Osteoblast (primary cell): ENCODE measurements around the gene BCL6B. TPM values are rescaled to one million over a fixed set of nuclear protein-coding genes. Genes with fewer than 3 reads are reported as not detected.
A peak's percentile ranks its signal among the peaks of the same experiment; 100 is the strongest.

Source experiments
- DNase-seq: peaks from one replicate; pipeline ENCODE4 v3.0.0; 2011; ENCODE audit warnings: low spot score, mixed read lengths; ENCODE audit not compliant: insufficient read length; ENCODE audit errors: missing footprints
- H2AFZ ChIP-seq: 2 replicates; pipeline ENCODE4 v1.6.0; 2011; ENCODE audit warnings: mild to moderate bottlenecking, low read length
- H3K27ac ChIP-seq: 2 replicates; pipeline ENCODE4 v1.5.1; 2011; ENCODE audit warnings: mild to moderate bottlenecking, low read depth, low read length, moderate library complexity
- H3K27me3 ChIP-seq: 2 replicates; pipeline ENCODE4 v1.6.0; 2012; ENCODE audit warnings: mild to moderate bottlenecking, control low read depth, inconsistent platforms, low read length, moderate library complexity; ENCODE audit not compliant: insufficient read depth
- H3K36me3 ChIP-seq: 2 replicates; pipeline ENCODE4 v1.5.1; 2011; ENCODE audit warnings: mild to moderate bottlenecking, low read length, control low read depth, moderate library complexity; ENCODE audit not compliant: insufficient read depth
- H3K4me1 ChIP-seq: 2 replicates; pipeline ENCODE4 v1.5.1; 2011; ENCODE audit warnings: mild to moderate bottlenecking, low read length, control low read depth, moderate library complexity; ENCODE audit not compliant: insufficient read depth
- H3K4me2 ChIP-seq: 2 replicates; pipeline ENCODE4 v1.6.0; 2011; ENCODE audit warnings: mild to moderate bottlenecking, low read length; ENCODE audit not compliant: insufficient read depth
- H3K4me3 ChIP-seq: fragments of 200-600 bp; sonication (generic); 3 replicates; pipeline ENCODE4 v1.5.1; 2012; ENCODE audit warnings: mild to moderate bottlenecking, low read length, inconsistent platforms; ENCODE audit not compliant: insufficient read depth
- H3K79me2 ChIP-seq: 2 replicates; pipeline ENCODE4 v1.6.0; 2012; ENCODE audit warnings: mild to moderate bottlenecking, low read length, control low read depth, inconsistent platforms; ENCODE audit not compliant: insufficient read depth
- H3K9me3 ChIP-seq: 2 replicates; pipeline ENCODE4 v1.5.1; 2011; ENCODE audit warnings: low read depth, low read length, control low read depth
- H4K20me1 ChIP-seq: 2 replicates; pipeline ENCODE4 v1.6.0; 2012; ENCODE audit warnings: mild to moderate bottlenecking, low read length, control low read depth; ENCODE audit not compliant: insufficient read depth
- total RNA-seq: library from RNA; depleted of rRNA; stranded (reverse); fragments of >200 nt; gene quantifications from 2 replicates; pipeline ENCODE4 v1.2.3, GENCODE V29; 2012
- TF ChIP-seq, protein P1 (sequence below): IDR thresholded peaks from 2 replicates; pipeline ENCODE4 v1.5.1; 2011; ENCODE audit warnings: mild to moderate bottlenecking, low read depth, low read length, moderate library complexity; ENCODE audit errors: extremely low read depth

BCL6B gene
- total RNA-seq, 1 donor = not detected

DNA sequence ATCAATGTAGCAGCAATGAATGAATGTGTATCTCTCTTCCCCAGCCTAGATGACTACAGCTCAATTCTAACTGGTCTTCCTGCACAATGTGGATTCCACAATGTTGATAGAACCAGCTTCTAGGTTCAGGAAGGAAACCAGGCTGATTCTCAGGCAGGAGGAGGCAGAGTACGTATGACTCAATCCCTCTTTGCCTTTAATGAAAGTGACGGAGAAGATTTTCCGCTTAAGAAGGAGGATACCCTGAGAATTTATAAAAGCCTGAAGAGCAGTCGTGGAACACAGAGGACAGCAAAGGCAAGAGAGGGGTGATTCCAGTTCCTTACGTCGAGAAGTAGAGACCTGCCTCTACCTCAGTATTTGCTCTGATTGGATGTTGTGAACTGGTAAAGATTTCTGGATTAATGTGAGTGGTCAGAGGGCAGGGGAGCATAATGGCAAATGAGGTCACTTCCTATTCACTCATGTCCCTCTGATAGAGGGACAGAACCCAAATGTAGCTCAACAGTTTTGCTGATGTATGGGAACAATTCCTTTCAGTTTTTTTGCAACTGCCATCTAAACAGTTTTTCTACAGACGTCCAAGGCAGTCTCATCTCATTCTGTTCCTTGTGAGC is 36.1 kb downstream of the BCL6B start:
- no peak overlapping the region for H3K27ac ChIP-seq
- DNase-seq = peak; percentile 49
- H3K79me2 ChIP-seq = no peaks in the 10 kb centered on the region
- no peaks in the 10 kb centered on the region for H3K9me3 ChIP-seq
- H3K4me3 ChIP-seq = no peak overlapping the region
- peaks cover 18% of the 10 kb centered on the region for H3K4me1 ChIP-seq
- no peak overlapping the region for H3K4me2 ChIP-seq
- H2AFZ ChIP-seq = no peak overlapping the region
- H4K20me1 ChIP-seq = no peaks in the 10 kb centered on the region
- no peaks in the 10 kb centered on the region for H3K36me3 ChIP-seq
- H3K27me3 ChIP-seq = peaks cover 11% of the 10 kb centered on the region
- TF ChIP-seq, protein P1, sequence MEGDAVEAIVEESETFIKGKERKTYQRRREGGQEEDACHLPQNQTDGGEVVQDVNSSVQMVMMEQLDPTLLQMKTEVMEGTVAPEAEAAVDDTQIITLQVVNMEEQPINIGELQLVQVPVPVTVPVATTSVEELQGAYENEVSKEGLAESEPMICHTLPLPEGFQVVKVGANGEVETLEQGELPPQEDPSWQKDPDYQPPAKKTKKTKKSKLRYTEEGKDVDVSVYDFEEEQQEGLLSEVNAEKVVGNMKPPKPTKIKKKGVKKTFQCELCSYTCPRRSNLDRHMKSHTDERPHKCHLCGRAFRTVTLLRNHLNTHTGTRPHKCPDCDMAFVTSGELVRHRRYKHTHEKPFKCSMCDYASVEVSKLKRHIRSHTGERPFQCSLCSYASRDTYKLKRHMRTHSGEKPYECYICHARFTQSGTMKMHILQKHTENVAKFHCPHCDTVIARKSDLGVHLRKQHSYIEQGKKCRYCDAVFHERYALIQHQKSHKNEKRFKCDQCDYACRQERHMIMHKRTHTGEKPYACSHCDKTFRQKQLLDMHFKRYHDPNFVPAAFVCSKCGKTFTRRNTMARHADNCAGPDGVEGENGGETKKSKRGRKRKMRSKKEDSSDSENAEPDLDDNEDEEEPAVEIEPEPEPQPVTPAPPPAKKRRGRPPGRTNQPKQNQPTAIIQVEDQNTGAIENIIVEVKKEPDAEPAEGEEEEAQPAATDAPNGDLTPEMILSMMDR = no peak

GRCh38 chr17:7060165-7060891 is 37.5 kb downstream of the BCL6B start:
- Histone ChIP-seq H3K27ac (no peak overlapping the region), H4K20me1 (no peaks in the 10 kb centered on the region), H3K79me2 (no peaks in the 10 kb centered on the region), H3K27me3 (peaks cover 9% of the 10 kb centered on the region), H3K36me3 (no peaks in the 10 kb centered on the region), H2AFZ (no peak overlapping the region), H3K4me2 (peak overlapping the region; percentile 62), H3K9me3 (no peaks in the 10 kb centered on the region), H3K4me3 (no peak overlapping the region), H3K4me1 (peaks cover 18% of the 10 kb centered on the region)
- TF ChIP-seq, protein P1 = no peak
- peak; percentile 84 for DNase-seq

DNA sequence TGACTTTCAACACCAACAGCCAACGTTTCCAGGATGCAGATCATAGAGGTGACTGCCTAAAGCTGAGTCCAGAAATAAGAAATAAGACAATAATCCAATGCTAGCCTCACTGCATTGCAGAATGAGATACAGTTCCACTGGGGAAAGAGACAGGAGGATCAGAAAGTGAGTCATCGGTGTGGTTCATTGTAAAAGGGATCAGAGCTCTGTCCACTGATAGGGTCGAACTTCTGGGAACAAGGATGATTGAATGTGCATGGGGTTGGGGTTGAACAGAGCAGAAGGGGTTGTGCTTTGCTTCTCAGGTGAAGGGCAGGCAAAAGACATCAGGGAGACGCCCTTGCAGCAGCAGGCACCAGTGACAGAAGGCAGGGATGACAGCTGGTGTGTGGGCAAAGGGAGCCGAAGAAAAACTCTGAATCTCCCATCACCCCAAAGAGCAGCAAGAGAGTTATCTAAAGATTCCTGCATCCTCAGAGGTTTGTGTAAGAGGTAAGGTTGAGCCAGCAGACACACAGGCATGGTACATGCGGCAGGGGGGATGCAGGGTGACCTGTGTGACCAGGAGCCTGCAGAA is 40.8 kb downstream of the BCL6B start:
- H3K9me3 ChIP-seq = peaks cover 4% of the 10 kb centered on the region
- H2AFZ ChIP-seq = no peak overlapping the region
- TF ChIP-seq, protein P1 = no peak
- peaks cover 16% of the 10 kb centered on the region for H3K27me3 ChIP-seq
- peaks cover 18% of the 10 kb centered on the region for H3K4me1 ChIP-seq
- H3K4me3 ChIP-seq = no peak overlapping the region
- no peak overlapping the region for H3K4me2 ChIP-seq
- H3K79me2 ChIP-seq = no peaks in the 10 kb centered on the region
- H3K27ac ChIP-seq = no peak overlapping the region
- no peak for DNase-seq
- no peaks in the 10 kb centered on the region for H3K36me3 ChIP-seq
- H4K20me1 ChIP-seq = no peaks in the 10 kb centered on the region

DNA sequence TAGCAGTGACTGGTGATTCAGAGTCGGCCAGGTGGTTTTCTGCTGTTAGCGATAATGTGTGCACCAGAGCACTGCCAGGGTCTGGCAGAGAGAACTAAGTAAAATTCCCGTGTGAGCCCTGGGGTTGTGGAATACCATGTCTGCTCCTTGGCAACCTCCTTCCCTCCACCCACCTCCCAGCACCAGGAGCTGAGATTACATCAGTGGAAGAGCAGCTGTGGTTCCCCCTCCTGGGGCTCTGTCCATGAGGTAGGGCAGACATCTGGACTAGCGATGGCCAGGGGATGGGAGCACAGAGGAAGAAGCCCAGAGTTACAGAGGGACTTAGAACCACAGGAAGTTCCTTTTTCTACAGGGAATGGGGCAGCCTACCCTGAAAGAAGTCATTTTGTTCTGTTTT is 41.4 kb downstream of the BCL6B start:
- Histone ChIP-seq H4K20me1 (no peaks in the 10 kb centered on the region), H3K4me1 (peaks cover 18% of the 10 kb centered on the region), H3K79me2 (no peaks in the 10 kb centered on the region), H3K9me3 (peaks cover 4% of the 10 kb centered on the region), H3K4me2 (no peak overlapping the region), H3K36me3 (no peaks in the 10 kb centered on the region), H3K27ac (no peak overlapping the region), H3K4me3 (no peak overlapping the region), H3K27me3 (peaks cover 17% of the 10 kb centered on the region), H2AFZ (no peak overlapping the region)
- TF ChIP-seq, protein P1 = no peak
- no peak for DNase-seq
